GM21529 (cell line): ENCODE results near the gene CEP57L1.
A peak's percentile ranks its signal among the peaks of the same experiment; 100 is the strongest.
"Not testable (repeated sequence)": the region's sequence is repeated elsewhere in the genome, so short reads cannot be mapped to it uniquely, and the experiment has no call there.

Source experiments
- ATAC-seq: cut with Tn5 transposase; IDR thresholded peaks from one replicate; pipeline ENCODE4 v1.9.1; 2021; ENCODE audit not compliant: unreplicated experiment

CEP57L1 gene

GRCh38 chr6:109104512-109104911 is 9.2 kb downstream of the CEP57L1 start:
- ATAC-seq = no peak

GRCh38 chr6:109105681-109106080 is 10.4 kb downstream of the CEP57L1 start:
- ATAC-seq = no peak

GRCh38 chr6:109109663-109110062 is 14.4 kb downstream of the CEP57L1 start:
- ATAC-seq = not testable (repeated sequence)

GRCh38 chr6:109112663-109113062 is 17.4 kb downstream of the CEP57L1 start:
- ATAC-seq = not testable (repeated sequence)

- ATAC-seq = peak; percentile 78
Observed at GRCh38 chr6:109117346-109118035, 22.2 kb downstream of the CEP57L1 start.

GRCh38 chr6:109118337-109118736 is 23.0 kb downstream of the CEP57L1 start:
- ATAC-seq = no peak

- ATAC-seq = no peak
Observed at GRCh38 chr6:109118871-109119354, 23.6 kb downstream of the CEP57L1 start.

GRCh38 chr6:109121411-109121810 is 26.1 kb downstream of the CEP57L1 start:
- ATAC-seq = no peak

GRCh38 chr6:109124219-109124618 is 28.9 kb downstream of the CEP57L1 start:
- no peak for ATAC-seq

GRCh38 chr6:109125504-109125903 is 30.2 kb downstream of the CEP57L1 start:
- ATAC-seq = no peak

- no peak for ATAC-seq
Observed at GRCh38 chr6:109130065-109130464, 34.8 kb downstream of the CEP57L1 start.

GRCh38 chr6:109135600-109135999 is 40.3 kb downstream of the CEP57L1 start:
- not testable (repeated sequence) for ATAC-seq

- ATAC-seq = not testable (repeated sequence)
Observed at GRCh38 chr6:109136039-109136438, 40.7 kb downstream of the CEP57L1 start.

GRCh38 chr6:109136530-109136929 is 41.2 kb downstream of the CEP57L1 start:
- ATAC-seq = not testable (repeated sequence)

- no peak for ATAC-seq
Observed at GRCh38 chr6:109139109-109139508, 43.8 kb downstream of the CEP57L1 start.

- ATAC-seq = not testable (repeated sequence)
Observed at GRCh38 chr6:109142067-109142466, 46.8 kb downstream of the CEP57L1 start.

- no peak for ATAC-seq
Observed at GRCh38 chr6:109143191-109143590, 47.9 kb downstream of the CEP57L1 start.

GRCh38 chr6:109148251-109148650 is 52.9 kb downstream of the CEP57L1 start:
- ATAC-seq = not testable (repeated sequence)

- ATAC-seq = not testable (repeated sequence)
Observed at GRCh38 chr6:109148716-109149115, 53.4 kb downstream of the CEP57L1 start.

GRCh38 chr6:109153752-109154151 is 58.4 kb downstream of the CEP57L1 start:
- no peak for ATAC-seq

GRCh38 chr6:109164331-109164730 is 69.0 kb downstream of the CEP57L1 start:
- no peak for ATAC-seq

GRCh38 chr6:109165392-109165974 is 70.2 kb downstream of the CEP57L1 start:
- no peak for ATAC-seq
